Measurements from ENCODE around the gene BRD1.

GRCh38 chr22:49763696-49764095 lies 64.0 kb downstream of the BRD1 start:
- TF ChIP-seq CTCF (IDR thresholded peaks at IDR 0.05; ENCODE audit: poor library complexity, severe bottlenecking) (no peak), EZH2 (IDR thresholded peaks at IDR 0.05; ENCODE audit: borderline replicate concordance, insufficient read depth, low read length, poor library complexity, severe bottlenecking) (no peak), POLR2AphosphoS5 (IDR thresholded peaks at IDR 0.05) (no peak), REST (IDR thresholded peaks at IDR 0.05; ENCODE audit: borderline replicate concordance) (no peak), EP300 (conservative IDR thresholded peaks at IDR 0.05; ENCODE audit: poor library complexity, severe bottlenecking) (no peak), TAF1 (IDR thresholded peaks at IDR 0.05; ENCODE audit: low read depth) (no peak), RAD21 (conservative IDR thresholded peaks at IDR 0.05) (no peak), SMC3 (conservative IDR thresholded peaks at IDR 0.05; ENCODE audit: poor library complexity) (no peak), MXI1 (conservative IDR thresholded peaks at IDR 0.05; ENCODE audit: poor library complexity, severe bottlenecking) (no peak)

All from neural cell (in vitro differentiated cells).